ENCODE results near the gene TXNDC11. TPM values are rescaled to one million over a fixed set of nuclear protein-coding genes. Genes with fewer than 3 reads are reported as not detected.

TXNDC11 gene
- total and polyA plus RNA-seq, 2 experiments from 2014 or later, result 6.8 to 12.0 TPM

GRCh38 chr16:11688520-11688886 is 54.2 kb downstream of the TXNDC11 start:
- H3K4me3 ChIP-seq, result no peak overlapping the region
- H3K27me3 Mint-ChIP-seq (ENCODE audit: insufficient read depth, low read depth, poor library complexity), result peaks cover 1% of the 10 kb centered on the region
- peaks cover 8% of the 10 kb centered on the region; the same call in 1 of the 2 replicates for H4K20me1 ChIP-seq (replicated peaks; ENCODE audit: insufficient read depth)
- H3K4me2 ChIP-seq, result no peak overlapping the region
- no peaks in the 10 kb centered on the region for H3K4me1 Mint-ChIP-seq
- H3K27ac ChIP-seq (ENCODE audit: low read depth), result no peak overlapping the region
- H3K79me2 ChIP-seq (replicated peaks; ENCODE audit: insufficient read depth), result no peaks in the 10 kb centered on the region
- H3K36me3 Mint-ChIP-seq (ENCODE audit: low read depth), result peaks cover 25% of the 10 kb centered on the region
- H3K27me3 ChIP-seq (ENCODE audit: insufficient read depth), result no peaks in the 10 kb centered on the region
- H3K4me1 ChIP-seq (ENCODE audit: insufficient read depth), result no peaks in the 10 kb centered on the region
- no peaks in the 10 kb centered on the region for H3F3A ChIP-seq (replicated peaks; ENCODE audit: low read depth)
- DNase-seq (ENCODE audit: low spot score) (no peak), ATAC-seq (no peak)
- no peak for TF ChIP-seq JUNB (IDR thresholded peaks at IDR 0.05; ENCODE audit: unreplicated experiment)
- no peak for TF ChIP-seq EZH2 (IDR thresholded peaks at IDR 0.05; ENCODE audit: low read depth, unreplicated experiment)
- TF ChIP-seq ZNF114 (CRISPR knock-in tag; IDR thresholded peaks at IDR 0.05), result no peak
- no peak for TF ChIP-seq POLR2AphosphoS5 (IDR thresholded peaks at IDR 0.05; ENCODE audit: low read depth)
- no peak for TF ChIP-seq ETS1 (IDR thresholded peaks at IDR 0.05)
- no peak for TF ChIP-seq ZNF331 (CRISPR knock-in tag; IDR thresholded peaks at IDR 0.05; ENCODE audit: low read depth)
- no peak for TF ChIP-seq CTCF (conservative IDR thresholded peaks at IDR 0.05; ENCODE audit: low read depth in 2 of 2)
- H3K9me2 ChIP-seq (ENCODE audit: insufficient read depth), result no peaks in the 10 kb centered on the region
- no peak overlapping the region for H3K4me3 Mint-ChIP-seq
- H2AFZ ChIP-seq, result no peak overlapping the region
- H3K27ac Mint-ChIP-seq, result no peak overlapping the region
- no peaks in the 10 kb centered on the region for H3K9me3 Mint-ChIP-seq
- peaks cover 14% of the 10 kb centered on the region; the same call in 1 of the 2 replicates for H3K36me3 ChIP-seq (ENCODE audit: insufficient read depth)

- Mint-ChIP-seq H3K27ac (no peak overlapping the region), H3K27me3 (ENCODE audit: insufficient read depth, low read depth, poor library complexity) (peaks cover under 1% of the 10 kb centered on the region), H3K9me3 (no peaks in the 10 kb centered on the region), H3K36me3 (ENCODE audit: low read depth) (peaks cover 25% of the 10 kb centered on the region), H3K4me3 (no peak overlapping the region), H3K4me1 (peaks cover under 1% of the 10 kb centered on the region; the same call in 2 of the 3 replicates)
- H3K4me2 ChIP-seq, result no peak overlapping the region
- H3K27ac ChIP-seq (ENCODE audit: low read depth), result no peak overlapping the region
- ATAC-seq, result no peak
- H3K4me3 ChIP-seq, result no peak overlapping the region
- peaks cover 14% of the 10 kb centered on the region; the same call in 1 of the 2 replicates for H3K36me3 ChIP-seq (ENCODE audit: insufficient read depth)
- H2AFZ ChIP-seq, result no peak overlapping the region
- H3K4me1 ChIP-seq (ENCODE audit: insufficient read depth), result no peaks in the 10 kb centered on the region
- no peak for DNase-seq (ENCODE audit: low spot score)
- H4K20me1 ChIP-seq (replicated peaks; ENCODE audit: insufficient read depth), result peaks cover 8% of the 10 kb centered on the region; the same call in 1 of the 2 replicates
- no peaks in the 10 kb centered on the region for H3K27me3 ChIP-seq (ENCODE audit: insufficient read depth)
- H3K79me2 ChIP-seq (replicated peaks; ENCODE audit: insufficient read depth), result no peaks in the 10 kb centered on the region
- H3F3A ChIP-seq (replicated peaks; ENCODE audit: low read depth), result no peaks in the 10 kb centered on the region
- no peaks in the 10 kb centered on the region for H3K9me2 ChIP-seq (ENCODE audit: insufficient read depth)
- TF ChIP-seq ZNF331 (CRISPR knock-in tag; IDR thresholded peaks at IDR 0.05; ENCODE audit: low read depth), result no peak
- TF ChIP-seq NANOG (IDR thresholded peaks at IDR 0.05; ENCODE audit: borderline replicate concordance), result no peak
- no peak for TF ChIP-seq STAT1 (IDR thresholded peaks at IDR 0.05; ENCODE audit: unreplicated experiment)
- TF ChIP-seq POLR2AphosphoS5 (IDR thresholded peaks at IDR 0.05; ENCODE audit: low read depth), result no peak
- TF ChIP-seq EZH2phosphoT487 (IDR thresholded peaks at IDR 0.05; ENCODE audit: unreplicated experiment), result no peak
- no peak for TF ChIP-seq CTCF (conservative IDR thresholded peaks at IDR 0.05; ENCODE audit: low read depth in 2 of 2)
- no peak for TF ChIP-seq ETS1 (IDR thresholded peaks at IDR 0.05)
These were observed 54.8 kb downstream of the TXNDC11 start for GRCh38 chr16:11687601-11688519.
